GF-D8 (cell line): ENCODE data around the gene SPRED1.

Experiments
- DNase-seq: peaks from one replicate; lab custom pipeline; 2025; lab: John Stamatoyannopoulos, UW

Gene SPRED1

DNA sequence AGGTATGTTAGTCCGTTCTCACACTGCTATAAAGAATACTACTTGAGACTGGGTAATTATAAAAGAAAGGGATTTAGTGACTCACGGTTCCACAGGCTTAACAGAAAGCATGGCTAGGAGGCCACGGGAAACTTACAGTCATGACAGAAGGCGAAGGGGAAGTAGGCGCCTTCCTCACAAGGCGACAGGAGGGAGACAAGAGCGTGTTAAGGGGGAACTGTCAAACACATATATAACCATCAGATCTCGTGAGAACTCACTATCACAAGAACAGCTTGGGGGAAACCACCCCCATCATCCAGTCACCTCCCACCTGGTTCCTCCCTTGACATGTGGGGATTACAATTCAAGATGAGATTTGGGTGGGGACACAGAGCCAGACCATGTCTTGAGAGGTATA is 30.4 kb downstream of the SPRED1 start:
- DNase-seq, result no peak

- DNase-seq, result no peak
Observed at GRCh38 chr15:38285456-38285855, 32.8 kb downstream of the SPRED1 start.

DNA sequence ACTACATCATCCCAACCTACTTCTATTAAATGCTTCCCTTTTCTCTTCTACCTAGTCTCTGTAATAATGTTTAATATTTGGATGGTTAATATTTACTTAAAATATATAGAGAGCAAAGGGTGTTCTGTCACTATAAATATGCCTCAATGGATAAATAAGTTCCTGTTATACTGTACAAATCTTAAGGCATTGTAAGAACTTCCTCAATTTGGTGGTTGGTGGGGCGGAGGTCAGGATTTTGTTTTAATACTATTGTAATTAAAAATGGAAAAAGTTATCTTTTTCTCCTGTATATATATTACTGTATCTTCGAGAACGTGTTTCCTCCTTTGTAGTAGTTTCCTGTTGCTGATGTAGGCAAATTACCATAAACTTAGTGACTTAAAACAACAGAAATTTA is 41.5 kb downstream of the SPRED1 start:
- no peak for DNase-seq

- no peak for DNase-seq
Observed at GRCh38 chr15:38297623-38298388, 45.2 kb downstream of the SPRED1 start.

GRCh38 chr15:38299216-38299615 is 46.6 kb downstream of the SPRED1 start:
- no peak for DNase-seq

DNA sequence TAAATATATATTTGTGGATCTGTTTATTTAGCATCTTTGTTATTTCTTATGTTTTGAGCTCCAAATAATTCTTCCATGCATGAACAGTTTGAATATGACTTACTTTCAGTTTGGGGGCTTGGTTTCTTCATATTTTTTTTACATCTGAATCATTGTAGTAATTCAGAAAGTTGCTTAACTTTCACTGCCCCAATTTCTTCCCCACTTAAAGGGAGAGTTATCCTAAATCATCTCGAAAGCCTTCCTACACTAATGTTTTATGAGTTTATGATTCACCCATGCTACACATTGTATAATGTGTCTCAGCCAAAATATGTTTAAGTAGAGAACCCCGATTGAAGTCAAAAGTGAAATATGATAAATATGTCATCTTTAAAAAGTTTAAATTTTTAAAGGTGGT is 47.8 kb downstream of the SPRED1 start:
- DNase-seq, result no peak

DNA sequence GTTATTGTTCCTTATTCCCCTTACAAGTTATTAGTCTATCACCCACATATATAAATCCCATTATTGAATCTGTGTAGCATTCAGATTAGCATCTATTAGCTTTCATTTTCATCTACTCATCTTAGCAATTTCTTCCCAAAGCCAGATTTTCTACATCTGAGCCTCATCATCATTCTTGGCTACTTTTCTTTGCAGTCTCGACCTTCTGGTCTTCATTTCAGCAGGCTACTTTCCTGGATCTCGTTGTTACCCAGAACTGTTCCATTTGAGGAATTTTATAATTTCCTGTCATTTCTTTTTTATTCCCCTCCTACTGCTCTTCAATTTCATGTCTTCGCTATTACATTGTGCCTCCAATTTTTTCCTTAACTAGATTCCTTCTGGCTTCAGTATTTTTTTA is 51.8 kb downstream of the SPRED1 start:
- DNase-seq, result no peak

DNA sequence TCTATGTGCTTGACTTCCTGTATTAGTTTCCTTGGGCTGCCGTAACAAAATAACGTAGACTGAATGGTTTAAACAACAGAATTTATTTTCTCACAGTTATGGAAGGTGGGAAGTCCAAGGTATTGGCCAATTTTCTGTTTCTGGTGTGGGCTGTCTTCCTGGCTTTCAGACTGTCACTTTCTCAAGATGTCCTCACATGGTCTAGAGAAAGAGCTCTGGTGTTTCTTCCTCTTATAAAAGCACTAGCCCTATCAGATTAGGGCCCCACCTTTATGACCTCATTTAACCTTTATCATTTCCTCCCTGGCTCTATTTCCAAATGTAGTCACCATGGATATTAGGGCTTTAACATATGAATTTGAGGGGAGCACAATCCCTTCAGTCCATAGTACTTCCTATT is 54.6 kb downstream of the SPRED1 start:
- peak; percentile 44 for DNase-seq

DNA sequence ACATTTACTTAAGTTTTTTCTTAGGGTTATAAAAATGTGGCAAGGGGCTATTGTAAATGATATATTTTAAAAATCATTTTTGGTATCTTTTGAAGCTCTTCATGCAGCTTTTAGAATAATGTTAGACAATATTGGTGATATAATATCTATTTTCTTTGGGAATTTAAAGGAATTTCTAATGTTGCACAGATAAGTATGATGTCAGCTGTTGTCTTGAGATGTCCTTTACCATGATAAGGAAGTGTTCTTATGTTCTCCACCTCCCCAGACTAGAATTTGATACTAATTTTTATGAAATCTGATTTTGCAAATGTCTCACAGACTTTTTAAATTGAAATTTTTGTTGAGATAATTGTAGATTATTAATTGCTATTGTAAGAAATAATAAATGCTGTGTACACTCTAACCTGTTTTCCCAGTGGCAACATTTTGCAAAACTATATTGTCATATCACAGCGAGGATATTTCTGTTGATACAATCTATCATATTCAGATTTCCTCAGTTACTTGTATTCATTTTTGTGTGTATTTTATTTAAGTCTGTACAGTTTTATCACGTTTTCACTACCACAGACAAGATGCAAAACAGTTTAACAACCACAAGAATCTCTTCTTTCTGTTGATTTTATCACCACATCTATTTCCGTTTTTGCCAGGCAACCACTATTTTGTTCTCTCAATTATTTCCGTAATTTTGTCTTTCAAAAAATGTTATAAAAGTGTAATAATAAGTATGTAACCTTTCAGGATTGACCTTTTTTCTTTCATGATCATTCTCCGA is 55.4 kb downstream of the SPRED1 start:
- no peak for DNase-seq

- no peak for DNase-seq
Observed at GRCh38 chr15:38308797-38309196, 56.2 kb downstream of the SPRED1 start.

DNA sequence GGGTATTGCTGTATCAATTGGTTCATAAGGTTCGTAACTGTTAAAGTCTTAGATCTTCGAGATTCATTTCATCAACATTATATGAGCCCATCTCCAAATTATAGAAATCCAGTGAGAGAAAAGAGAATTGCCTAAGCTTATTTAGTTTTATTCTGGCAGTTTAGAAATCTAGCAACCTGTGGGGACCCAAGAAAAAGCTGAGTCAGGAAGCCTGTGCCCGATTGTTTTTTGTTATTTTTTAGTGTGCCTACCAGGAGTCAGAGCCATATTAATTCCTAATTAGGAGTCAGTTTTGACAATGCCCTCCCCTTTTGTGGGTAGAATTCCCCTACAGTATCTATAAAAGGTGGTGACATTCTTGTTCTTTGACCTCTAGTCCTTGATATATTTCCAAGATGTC is 59.6 kb downstream of the SPRED1 start:
- no peak for DNase-seq

DNA sequence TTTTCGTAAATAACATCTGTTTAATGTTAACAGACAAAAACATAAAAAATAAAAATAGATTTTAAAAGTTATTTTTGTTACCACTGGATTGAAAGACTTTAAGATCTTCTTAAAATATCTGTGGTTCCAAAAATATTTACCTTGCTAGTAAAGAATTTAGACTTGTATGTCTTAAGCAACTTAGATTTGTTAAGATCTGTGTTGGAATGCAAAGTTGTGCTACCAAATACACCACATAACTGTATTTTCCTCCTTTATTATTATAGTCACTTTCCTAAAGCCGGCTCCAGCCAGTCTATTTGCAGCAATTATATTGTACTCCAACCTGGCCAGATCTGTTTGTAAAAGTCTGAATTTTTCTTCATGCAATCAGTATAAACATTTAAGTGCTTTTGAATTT is 63.7 kb downstream of the SPRED1 start:
- no peak for DNase-seq

- DNase-seq, result no peak
Observed at GRCh38 chr15:38320181-38320580, 67.5 kb downstream of the SPRED1 start.

DNA sequence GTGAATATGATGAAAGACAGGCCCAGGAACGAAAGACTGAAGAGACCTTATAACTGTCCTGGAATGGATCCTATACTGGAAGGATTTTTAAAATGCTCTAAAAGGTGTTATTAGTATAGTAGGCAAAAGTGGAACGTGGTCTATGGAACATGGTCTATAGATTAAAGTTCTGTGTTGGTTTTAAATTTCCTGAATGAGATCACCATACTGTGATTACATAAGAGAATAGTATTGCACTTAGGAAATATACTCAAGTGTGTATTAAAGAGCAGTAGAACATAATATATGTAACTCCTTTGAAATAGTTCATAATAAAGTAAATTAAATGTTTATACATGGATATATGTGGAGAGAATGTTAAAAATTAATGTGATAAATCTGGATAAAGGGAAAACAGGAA is 68.2 kb downstream of the SPRED1 start:
- no peak for DNase-seq

- DNase-seq, result no peak
Observed at GRCh38 chr15:38323895-38324294, 71.3 kb downstream of the SPRED1 start.

GRCh38 chr15:38324939-38325647 is 72.5 kb downstream of the SPRED1 start:
- no peak for DNase-seq

GRCh38 chr15:38325648-38325990 is 73.0 kb downstream of the SPRED1 start:
- no peak for DNase-seq

DNA sequence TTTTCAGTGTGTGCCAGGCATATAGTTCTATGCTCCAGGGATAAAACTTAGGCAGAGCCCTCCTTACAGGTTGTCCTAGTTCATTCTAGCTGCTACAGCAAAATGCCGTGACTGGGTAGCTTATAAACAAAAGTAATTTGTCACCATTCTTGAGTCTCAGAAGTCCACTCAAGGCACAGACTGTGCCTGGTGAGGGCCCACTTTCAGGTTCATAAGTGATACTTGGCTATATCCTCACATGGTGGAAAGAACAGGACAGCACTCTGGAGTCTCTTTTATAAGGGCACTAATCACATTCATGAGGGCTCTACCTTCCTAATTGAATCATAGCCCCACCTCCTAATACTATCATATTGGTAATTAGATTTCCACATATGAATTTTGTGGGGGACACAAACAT is 80.1 kb downstream of the SPRED1 start:
- DNase-seq, result no peak

- DNase-seq, result no peak
Observed at GRCh38 chr15:38335116-38335515, 82.5 kb downstream of the SPRED1 start.

GRCh38 chr15:38344351-38344750 is 91.7 kb downstream of the SPRED1 start:
- DNase-seq, result no peak

DNA sequence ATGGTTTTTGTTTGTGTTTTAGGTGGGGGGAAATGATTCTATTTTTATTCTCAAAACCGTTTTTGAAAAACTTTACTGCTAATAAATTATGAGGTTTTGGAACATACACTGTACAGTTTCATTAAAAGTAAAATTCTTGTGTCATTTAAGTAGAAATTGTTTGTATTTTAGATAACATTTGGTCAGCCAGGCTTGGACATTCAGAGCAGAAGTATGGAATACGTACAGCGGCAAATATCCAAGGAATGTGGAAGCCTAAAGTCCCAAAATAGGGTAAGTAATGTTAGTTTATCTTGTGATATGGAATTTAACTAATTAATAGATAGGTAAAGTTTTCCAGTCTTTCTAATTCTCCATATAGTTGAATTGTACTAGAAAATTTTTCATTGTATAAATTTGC is 96.6 kb downstream of the SPRED1 start:
- no peak for DNase-seq

- DNase-seq, result no peak
Observed at GRCh38 chr15:38351466-38351865, 98.8 kb downstream of the SPRED1 start.

DNA sequence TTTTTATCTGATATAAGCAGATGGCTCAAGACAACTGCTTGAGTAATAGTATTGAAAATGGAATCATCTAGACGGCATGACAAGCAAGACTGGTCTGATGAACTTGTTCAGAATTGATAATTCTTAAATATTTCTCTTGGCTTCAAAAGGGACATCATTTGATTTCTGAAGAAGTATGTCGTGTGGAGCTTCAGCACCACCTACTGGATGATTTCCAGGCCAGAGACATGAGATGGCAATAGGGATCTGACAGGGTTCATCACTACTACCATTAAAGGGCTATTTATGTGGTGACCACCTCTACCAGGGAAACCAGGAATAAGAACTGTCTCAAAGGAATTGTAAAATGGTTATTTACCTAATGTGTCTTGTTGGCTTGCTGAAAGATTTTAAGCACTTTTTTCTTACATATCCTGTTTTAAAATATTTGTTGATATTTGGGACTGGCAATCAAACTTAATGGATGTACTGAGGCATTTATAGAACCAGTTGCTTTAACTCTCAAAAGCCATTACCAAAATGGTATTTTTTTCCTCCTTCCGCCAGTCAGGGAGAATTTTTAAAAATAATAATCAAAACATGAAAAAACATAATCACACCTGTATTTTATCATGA is 101.8 kb downstream of the SPRED1 start:
- no peak for DNase-seq
